Osteocyte (in vitro differentiated cells): ENCODE measurements around the gene PLD4. TPM values are rescaled to one million over a fixed set of nuclear protein-coding genes. Genes with fewer than 3 reads are reported as not detected.

Experiments
- DNase-seq: peaks from one replicate; pipeline ENCODE4 v3.0.0; 2021; ENCODE audit warnings: mixed read lengths; ENCODE audit not compliant: unreplicated experiment; ENCODE audit errors: extremely low spot score
- H3K27ac Mint-ChIP-seq: one replicate; pipeline ENCODE4 v1.8.0; 2021; ENCODE audit warnings: mild to moderate bottlenecking, mixed read lengths; ENCODE audit not compliant: unreplicated experiment
- H3K27me3 Mint-ChIP-seq: one replicate; pipeline ENCODE4 v1.8.0; 2021; ENCODE audit warnings: mixed read lengths; ENCODE audit not compliant: unreplicated experiment
- H3K36me3 Mint-ChIP-seq: one replicate; pipeline ENCODE4 v1.8.0; 2021; ENCODE audit warnings: mixed read lengths; ENCODE audit not compliant: unreplicated experiment
- H3K4me1 Mint-ChIP-seq: one replicate; pipeline ENCODE4 v1.8.0; 2021; ENCODE audit warnings: mixed read lengths; ENCODE audit not compliant: unreplicated experiment
- H3K4me3 Mint-ChIP-seq: one replicate; pipeline ENCODE4 v1.8.0; 2021; ENCODE audit warnings: mild to moderate bottlenecking, moderate library complexity, mixed read lengths; ENCODE audit not compliant: unreplicated experiment
- H3K9me3 Mint-ChIP-seq: one replicate; pipeline ENCODE4 v1.8.0; 2021; ENCODE audit warnings: mixed read lengths; ENCODE audit not compliant: unreplicated experiment
- total RNA-seq: library from RNA; stranded (reverse); gene quantifications from 2 replicates; pipeline ENCODE4 v1.2.1, GENCODE V29; 2021
- TF ChIP-seq, protein P1 (sequence below): fragments of 200-600 bp; sonication (generic); IDR thresholded peaks from 2 replicates; pipeline ENCODE4 v1.5.0; 2021; ENCODE audit warnings: antibody characterized with exemption, mild to moderate bottlenecking, moderate library complexity

PLD4 gene
- total RNA-seq, 1 donor from 2014 or later = 0.05 TPM

DNA sequence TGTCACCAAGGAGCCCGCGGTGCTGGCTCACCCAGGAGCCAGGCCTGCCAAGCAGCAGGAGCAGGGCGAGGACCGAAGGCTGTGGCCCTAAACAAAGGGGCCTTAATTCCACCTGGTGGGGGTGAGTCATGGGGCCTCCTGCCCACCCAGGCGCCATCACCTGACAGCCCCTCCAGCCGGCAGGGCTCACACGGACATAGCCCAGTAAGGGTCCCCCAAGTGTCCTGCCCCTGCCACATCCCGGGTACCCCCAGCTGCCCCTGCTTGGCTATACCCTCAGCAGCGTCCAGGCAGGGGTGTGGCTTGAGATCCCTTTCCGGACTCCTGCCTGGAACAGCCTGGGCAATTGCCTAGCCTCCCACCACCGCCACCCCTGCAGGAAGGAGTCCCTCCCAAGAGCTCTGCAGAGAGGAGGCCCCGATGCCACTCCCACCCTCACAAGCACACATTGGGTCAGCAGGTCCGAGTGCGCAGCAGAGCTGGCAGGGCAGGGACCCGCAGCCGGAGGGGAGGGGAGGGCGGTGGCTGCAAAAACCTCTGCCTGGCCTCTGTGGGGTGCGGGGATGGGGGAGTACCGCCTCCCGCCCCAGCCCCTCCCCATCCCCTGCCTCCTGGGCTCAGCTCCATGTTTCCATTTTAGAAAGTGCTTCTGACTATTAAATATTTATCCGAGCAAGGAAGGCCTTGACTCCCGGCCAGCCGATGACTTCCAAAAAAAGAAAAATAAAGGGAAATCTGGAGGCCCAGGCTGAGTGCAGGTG is 48.9 kb downstream of the PLD4 start:
- no peak overlapping the region for H3K4me3 Mint-ChIP-seq
- H3K9me3 Mint-ChIP-seq = no peaks in the 10 kb centered on the region
- H3K27ac Mint-ChIP-seq = peak overlapping the region; percentile 93
- H3K4me1 Mint-ChIP-seq = peaks cover 86% of the 10 kb centered on the region
- peak; percentile 92 for DNase-seq
- TF ChIP-seq, protein P1, sequence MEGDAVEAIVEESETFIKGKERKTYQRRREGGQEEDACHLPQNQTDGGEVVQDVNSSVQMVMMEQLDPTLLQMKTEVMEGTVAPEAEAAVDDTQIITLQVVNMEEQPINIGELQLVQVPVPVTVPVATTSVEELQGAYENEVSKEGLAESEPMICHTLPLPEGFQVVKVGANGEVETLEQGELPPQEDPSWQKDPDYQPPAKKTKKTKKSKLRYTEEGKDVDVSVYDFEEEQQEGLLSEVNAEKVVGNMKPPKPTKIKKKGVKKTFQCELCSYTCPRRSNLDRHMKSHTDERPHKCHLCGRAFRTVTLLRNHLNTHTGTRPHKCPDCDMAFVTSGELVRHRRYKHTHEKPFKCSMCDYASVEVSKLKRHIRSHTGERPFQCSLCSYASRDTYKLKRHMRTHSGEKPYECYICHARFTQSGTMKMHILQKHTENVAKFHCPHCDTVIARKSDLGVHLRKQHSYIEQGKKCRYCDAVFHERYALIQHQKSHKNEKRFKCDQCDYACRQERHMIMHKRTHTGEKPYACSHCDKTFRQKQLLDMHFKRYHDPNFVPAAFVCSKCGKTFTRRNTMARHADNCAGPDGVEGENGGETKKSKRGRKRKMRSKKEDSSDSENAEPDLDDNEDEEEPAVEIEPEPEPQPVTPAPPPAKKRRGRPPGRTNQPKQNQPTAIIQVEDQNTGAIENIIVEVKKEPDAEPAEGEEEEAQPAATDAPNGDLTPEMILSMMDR = no peak
- no peaks in the 10 kb centered on the region for H3K27me3 Mint-ChIP-seq
- H3K36me3 Mint-ChIP-seq = no peaks in the 10 kb centered on the region

DNA sequence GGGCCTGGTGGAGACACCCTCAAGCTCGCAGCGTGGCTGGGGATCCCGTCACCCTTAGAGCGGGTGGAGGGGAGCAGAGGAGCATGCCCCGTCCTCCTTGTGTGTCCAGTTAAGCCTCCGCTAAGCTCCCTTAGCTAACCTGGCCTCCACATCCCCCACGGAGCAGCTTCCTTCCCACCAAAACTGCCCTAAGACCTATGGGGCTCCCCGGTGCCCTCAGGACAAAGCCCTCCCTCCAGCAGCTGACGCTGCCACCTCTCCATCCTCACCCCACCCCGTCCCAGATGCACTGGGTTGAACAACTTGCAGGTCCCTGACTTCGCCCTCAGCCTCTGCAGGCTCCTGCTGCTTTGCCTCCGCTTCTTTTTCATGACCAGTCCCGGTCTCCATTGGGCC is 49.5 kb downstream of the PLD4 start:
- Mint-ChIP-seq H3K4me3 (peak overlapping the region; percentile 27), H3K27me3 (no peaks in the 10 kb centered on the region), H3K36me3 (no peaks in the 10 kb centered on the region), H3K4me1 (peaks cover 83% of the 10 kb centered on the region), H3K27ac (peak overlapping the region; percentile 93), H3K9me3 (no peaks in the 10 kb centered on the region)
- DNase-seq = no peak
- TF ChIP-seq, protein P1 = no peak

DNA sequence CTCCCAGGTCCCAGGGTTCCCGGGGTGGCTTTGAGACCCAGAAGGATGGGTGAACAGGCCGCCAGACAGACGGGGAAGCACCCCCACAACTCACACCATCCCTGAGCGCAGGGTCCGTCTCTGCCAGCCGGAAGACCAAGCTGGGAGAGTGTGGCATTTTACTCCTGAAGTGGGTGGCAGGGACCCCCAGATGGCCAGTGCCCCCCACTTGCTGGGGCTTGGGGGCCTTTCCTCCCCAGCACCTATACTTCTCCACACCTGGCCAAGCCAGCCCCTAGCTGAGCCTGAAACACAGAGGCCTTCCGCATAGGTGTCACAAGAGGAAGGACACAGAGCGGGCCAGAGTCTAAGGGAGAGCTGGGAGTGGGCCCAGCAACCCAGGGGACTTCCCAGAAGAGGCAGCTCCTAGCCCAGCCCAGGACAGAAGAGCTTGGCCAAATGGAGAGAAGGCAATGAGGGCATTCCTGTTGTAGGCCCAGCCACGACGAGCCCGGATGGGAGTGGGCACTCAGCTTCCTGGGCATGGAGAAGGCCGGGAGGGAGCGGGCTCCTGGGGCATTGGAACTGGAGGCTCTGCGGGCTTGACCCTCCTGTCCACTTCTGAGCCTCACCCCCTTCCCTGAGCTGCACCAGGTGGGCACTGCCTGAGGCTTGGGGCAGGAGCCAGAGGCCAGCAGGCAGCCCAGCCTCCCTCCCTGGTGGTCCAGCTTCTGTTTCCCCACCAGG is 50.1 kb downstream of the PLD4 start:
- TF ChIP-seq, protein P1 = no peak
- Mint-ChIP-seq H3K36me3 (no peaks in the 10 kb centered on the region), H3K27ac (peak overlapping the region; percentile 93), H3K4me1 (peaks cover 76% of the 10 kb centered on the region), H3K4me3 (no peak overlapping the region), H3K9me3 (no peaks in the 10 kb centered on the region), H3K27me3 (no peaks in the 10 kb centered on the region)
- no peak for DNase-seq

DNA sequence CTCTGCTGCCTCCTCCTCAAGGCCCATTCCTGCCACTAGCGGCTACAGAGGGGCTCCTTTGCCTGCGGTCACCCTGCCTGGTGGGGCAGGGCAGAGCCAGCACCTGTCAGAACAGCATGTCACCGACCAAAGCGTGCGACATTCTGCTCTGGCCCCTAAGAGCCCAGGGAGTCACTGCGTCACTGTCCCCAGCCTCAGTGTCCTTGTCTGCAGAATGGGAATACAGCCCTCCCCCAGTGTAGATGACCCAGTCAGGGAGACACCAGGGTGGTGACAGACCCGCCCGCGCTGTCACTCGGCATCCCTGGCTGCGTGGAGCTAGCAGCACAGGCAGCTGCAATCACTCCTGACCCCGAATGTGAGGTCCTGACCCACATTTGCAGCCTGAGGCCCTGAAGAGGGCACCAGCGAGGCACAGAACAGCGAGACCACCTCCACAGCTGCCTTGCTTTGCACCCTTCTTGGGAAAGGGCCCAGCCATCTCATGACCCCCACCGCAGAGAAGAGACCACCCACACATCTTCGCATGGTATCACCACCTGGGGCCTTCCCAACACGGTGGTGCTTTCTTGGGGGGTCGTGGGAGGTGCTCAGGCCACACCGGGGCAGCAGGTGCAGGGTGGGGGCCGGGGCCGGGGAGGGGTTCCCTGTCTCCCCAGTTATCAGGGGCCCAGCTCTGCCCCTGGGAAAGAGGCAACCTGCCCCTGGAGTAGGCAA is 51.0 kb downstream of the PLD4 start:
- Mint-ChIP-seq H3K4me1 (peaks cover 68% of the 10 kb centered on the region), H3K27me3 (no peaks in the 10 kb centered on the region), H3K27ac (peak overlapping the region; percentile 31), H3K36me3 (no peaks in the 10 kb centered on the region), H3K4me3 (no peak overlapping the region), H3K9me3 (no peaks in the 10 kb centered on the region)
- no peak for DNase-seq
- TF ChIP-seq, protein P1 = no peak
